ENCODE data around the gene BCAS3. TPM values are rescaled to one million over a fixed set of nuclear protein-coding genes. Genes with fewer than 3 reads are reported as not detected.
"Not testable (repeated sequence)": the region's sequence is repeated elsewhere in the genome, so short reads cannot be mapped to it uniquely, and the experiment has no call there.

The BCAS3 gene
- total RNA-seq, 3 donors from 2014 or later: 21.6 to 33.4 (median 32.1) TPM

DNA sequence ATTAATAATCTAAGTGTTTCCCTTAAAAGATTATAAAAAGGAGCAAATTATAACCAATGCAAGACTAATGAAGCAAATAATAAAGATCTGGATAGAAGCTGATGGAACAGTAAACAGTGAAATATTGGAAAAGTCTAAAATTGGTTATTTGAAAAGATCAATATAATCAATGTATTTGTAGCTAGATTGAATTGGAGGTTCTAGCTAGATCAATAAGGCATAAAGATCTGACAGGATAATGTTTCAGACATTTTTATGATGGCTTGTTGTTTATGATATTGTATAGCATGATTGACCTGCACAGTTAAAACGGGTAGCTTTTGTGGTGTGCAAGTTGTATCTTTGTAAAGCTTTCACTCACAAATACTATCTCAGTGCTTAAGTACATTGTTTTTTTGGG lies 245.3 kb downstream of the BCAS3 start:
- ATAC-seq (no peak), DNase-seq (no peak)
- Histone ChIP-seq H3K36me3 (ENCODE audit: low read depth) (no peaks in the 10 kb centered on the region), H3K9me3 (no peaks in the 10 kb centered on the region), H3K4me1 (ENCODE audit: low read depth) (no peaks in the 10 kb centered on the region), H3K4me3 (no peak overlapping the region)
- TF ChIP-seq, protein P1, sequence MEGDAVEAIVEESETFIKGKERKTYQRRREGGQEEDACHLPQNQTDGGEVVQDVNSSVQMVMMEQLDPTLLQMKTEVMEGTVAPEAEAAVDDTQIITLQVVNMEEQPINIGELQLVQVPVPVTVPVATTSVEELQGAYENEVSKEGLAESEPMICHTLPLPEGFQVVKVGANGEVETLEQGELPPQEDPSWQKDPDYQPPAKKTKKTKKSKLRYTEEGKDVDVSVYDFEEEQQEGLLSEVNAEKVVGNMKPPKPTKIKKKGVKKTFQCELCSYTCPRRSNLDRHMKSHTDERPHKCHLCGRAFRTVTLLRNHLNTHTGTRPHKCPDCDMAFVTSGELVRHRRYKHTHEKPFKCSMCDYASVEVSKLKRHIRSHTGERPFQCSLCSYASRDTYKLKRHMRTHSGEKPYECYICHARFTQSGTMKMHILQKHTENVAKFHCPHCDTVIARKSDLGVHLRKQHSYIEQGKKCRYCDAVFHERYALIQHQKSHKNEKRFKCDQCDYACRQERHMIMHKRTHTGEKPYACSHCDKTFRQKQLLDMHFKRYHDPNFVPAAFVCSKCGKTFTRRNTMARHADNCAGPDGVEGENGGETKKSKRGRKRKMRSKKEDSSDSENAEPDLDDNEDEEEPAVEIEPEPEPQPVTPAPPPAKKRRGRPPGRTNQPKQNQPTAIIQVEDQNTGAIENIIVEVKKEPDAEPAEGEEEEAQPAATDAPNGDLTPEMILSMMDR (IDR thresholded peaks at IDR 0.05): no peak
- intact Hi-C loops (cut with DNase I, micrococcal nuclease): no loop called here

DNA sequence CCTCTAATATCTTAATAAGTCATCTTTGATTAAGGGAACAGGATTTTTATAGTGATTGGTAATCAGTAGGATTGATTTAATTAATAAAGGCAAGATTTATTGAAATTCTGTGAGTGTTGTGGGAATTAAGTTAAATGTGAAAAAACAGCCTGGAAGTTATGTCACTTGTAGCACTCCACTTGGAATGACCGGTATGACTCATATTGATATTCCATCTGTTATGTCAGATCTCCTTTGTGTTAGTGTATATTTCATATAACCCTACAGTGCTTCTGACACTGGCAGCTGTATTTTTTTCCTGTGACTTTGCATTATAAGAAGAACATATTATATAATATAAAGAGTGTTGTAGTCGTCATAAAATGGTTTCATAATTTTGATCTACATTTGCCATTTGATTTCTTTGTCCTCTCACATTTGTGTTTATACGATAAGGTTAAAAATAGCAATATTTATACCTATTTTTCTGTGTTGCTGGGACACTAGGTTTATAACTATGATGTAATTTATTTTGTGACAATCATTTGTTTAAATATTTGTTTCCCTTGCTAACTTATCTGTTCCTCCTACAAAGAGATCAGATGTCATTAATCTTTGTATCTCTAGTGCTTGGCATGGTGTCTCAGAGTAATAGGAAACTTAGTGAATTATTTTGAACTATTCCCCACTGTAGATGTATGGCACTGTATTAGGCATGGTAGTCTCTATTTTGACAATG lies 249.0 kb downstream of the BCAS3 start:
- H3K4me3 ChIP-seq: no peak overlapping the region
- no peaks in the 10 kb centered on the region for H3K36me3 ChIP-seq (ENCODE audit: low read depth)
- intact Hi-C loops (cut with DNase I, micrococcal nuclease): no loop called here
- no peaks in the 10 kb centered on the region for H3K4me1 ChIP-seq (ENCODE audit: low read depth)
- ATAC-seq (no peak), DNase-seq (no peak)
- TF ChIP-seq, protein P1 (IDR thresholded peaks at IDR 0.05): no peak
- no peaks in the 10 kb centered on the region for H3K9me3 ChIP-seq

DNA sequence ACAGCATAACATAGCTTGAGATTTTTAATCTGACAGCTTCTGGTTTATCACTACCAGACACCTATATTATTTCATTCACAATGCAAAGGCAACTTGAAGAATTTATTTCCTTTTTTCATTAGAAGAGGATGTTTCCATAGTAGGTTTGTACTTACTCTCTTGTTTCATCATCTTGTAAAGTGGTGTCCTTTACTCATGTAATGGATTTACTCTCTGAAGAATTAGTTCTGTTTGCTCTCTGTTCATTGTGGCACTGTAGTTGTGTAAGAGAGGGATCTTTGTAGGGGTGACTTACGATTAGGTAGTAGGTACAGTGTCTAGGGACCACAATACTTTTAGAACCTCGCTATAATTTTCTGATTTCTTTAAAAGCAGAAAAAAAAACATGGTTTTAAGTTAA lies 256.1 kb downstream of the BCAS3 start:
- Histone ChIP-seq H3K36me3 (ENCODE audit: low read depth) (no peaks in the 10 kb centered on the region), H3K9me3 (no peaks in the 10 kb centered on the region), H3K4me1 (ENCODE audit: low read depth) (no peaks in the 10 kb centered on the region), H3K4me3 (no peak overlapping the region)
- no peak for ATAC-seq
- no peak for DNase-seq
- TF ChIP-seq, protein P1 (IDR thresholded peaks at IDR 0.05): no peak
- intact Hi-C loops (cut with DNase I, micrococcal nuclease): no loop called here

DNA sequence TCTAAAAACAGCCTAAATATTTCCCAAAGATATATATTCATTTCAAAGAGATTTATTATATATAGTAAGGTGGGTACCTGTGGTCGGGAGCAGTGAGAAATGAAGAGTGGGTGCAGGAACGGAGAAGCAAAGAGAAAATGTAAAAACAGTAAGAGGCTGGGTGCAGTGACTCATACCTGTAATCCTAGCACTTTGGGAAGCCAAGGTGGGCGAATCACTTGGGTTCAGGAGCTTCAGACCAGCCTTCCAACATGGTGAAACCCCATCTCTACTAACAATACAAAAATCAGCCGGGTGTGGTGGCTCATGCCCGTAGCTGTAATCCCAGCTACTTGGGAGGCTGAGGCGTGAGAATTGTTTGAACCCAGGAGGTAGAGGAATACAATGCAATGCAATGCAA lies 257.1 kb downstream of the BCAS3 start:
- no peak overlapping the region for H3K4me3 ChIP-seq
- intact Hi-C loops (cut with DNase I, micrococcal nuclease): no loop called here
- no peak for DNase-seq
- ATAC-seq: no peak
- TF ChIP-seq, protein P1 (IDR thresholded peaks at IDR 0.05): no peak
- no peaks in the 10 kb centered on the region for H3K36me3 ChIP-seq (ENCODE audit: low read depth)
- H3K4me1 ChIP-seq (ENCODE audit: low read depth): no peaks in the 10 kb centered on the region
- H3K9me3 ChIP-seq: no peaks in the 10 kb centered on the region

DNA sequence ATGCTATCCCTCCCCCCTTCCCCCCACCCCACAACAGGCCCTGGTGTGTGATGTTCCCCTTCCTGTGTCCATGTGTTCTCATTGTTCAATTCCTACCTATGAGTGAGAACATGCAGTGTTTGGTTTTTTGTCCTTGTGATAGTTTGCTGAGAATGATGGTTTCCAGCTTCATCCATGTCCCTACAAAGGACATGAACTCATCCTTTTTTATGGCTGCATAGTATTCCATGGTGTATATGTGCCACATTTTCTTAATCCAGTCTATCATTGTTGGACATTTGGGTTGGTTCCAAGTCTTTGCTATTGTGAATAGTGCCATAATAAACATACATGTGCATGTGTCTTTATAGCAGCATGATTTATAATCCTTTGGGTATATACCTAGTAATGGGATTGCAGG lies 258.3 kb downstream of the BCAS3 start:
- ATAC-seq; H3K9me3 ChIP-seq; DNase-seq; H3K4me3 ChIP-seq; H3K36me3 ChIP-seq (ENCODE audit: low read depth); H3K4me1 ChIP-seq (ENCODE audit: low read depth); intact Hi-C loops (cut with DNase I, micrococcal nuclease): not testable (repeated sequence)

DNA sequence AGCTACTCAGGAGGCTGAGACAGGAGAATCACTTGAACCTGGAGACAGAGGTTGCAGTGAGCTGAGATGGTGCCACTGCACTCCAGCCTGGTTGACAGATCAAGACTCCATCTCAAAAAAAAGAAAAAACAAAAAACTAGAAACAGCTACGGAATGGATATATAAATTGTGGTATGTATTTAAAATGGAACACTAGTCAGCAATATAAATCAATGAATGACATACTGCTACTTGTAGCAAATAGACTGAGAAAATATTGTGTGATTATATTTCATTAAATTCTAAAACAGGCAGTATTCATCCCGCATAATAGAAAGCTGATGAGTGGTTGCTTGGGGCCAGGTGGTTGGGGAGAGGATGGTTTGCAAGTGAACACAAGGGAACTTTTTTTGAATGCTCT lies 261.7 kb downstream of the BCAS3 start:
- intact Hi-C loops (cut with DNase I, micrococcal nuclease): no loop called here
- Histone ChIP-seq H3K4me3 (no peak overlapping the region), H3K4me1 (ENCODE audit: low read depth) (peaks cover 8% of the 10 kb centered on the region), H3K36me3 (ENCODE audit: low read depth) (no peaks in the 10 kb centered on the region), H3K9me3 (no peaks in the 10 kb centered on the region)
- no peak for ATAC-seq
- TF ChIP-seq, protein P1 (IDR thresholded peaks at IDR 0.05): no peak
- DNase-seq: no peak

All from mucosa of descending colon (tissue), 3 donors.